HepG2 (cell line): ENCODE measurements around the gene PTTG1. TPM values are rescaled to one million over a fixed set of nuclear protein-coding genes. Genes with fewer than 3 reads are reported as not detected.

Experiments
- CEBPB ChIP-seq: IDR thresholded peaks from 2 replicates; pipeline ENCODE4 v1.6.1; 2011; ENCODE audit warnings: low read depth, low read length, improper control_type of control experiment, borderline replicate concordance
- CREB1 ChIP-seq, 2 experiments: fragments of 450-650 bp in 1 of 2; IDR thresholded peaks; 2 replicates each; pipeline ENCODE4 v1.6.1; 2016 to 2017; ENCODE audit warnings: control low read depth in 1 of 2, mild to moderate bottlenecking in 1 of 2, missing compliant biosample characterization in 1 of 2, missing genetic modification characterization in 1 of 2
- HDAC2 ChIP-seq: sonication (generic); formaldehyde crosslinking; IDR thresholded peaks from 2 replicates; pipeline ENCODE4 v1.4.0; 2020; ENCODE audit warnings: missing genetic modification reagents
- JUN ChIP-seq: sonication (generic); formaldehyde crosslinking; IDR thresholded peaks from 2 replicates; pipeline ENCODE4 v1.4.0; 2020; ENCODE audit warnings: mild to moderate bottlenecking, missing genetic modification reagents
- MBNL3 ChIP-seq: fragments of 250-450 bp; sonication (Bioruptor Pico); conservative IDR thresholded peaks from 2 replicates; pipeline ENCODE4 v1.8.0; 2022; ENCODE audit warnings: mild to moderate bottlenecking, inconsistent platforms
- MEF2D ChIP-seq: sonication (generic); formaldehyde crosslinking; IDR thresholded peaks from 2 replicates; pipeline ENCODE4 v1.5.1; 2020; ENCODE audit warnings: mild to moderate bottlenecking, missing genetic modification reagents
- MTA3 ChIP-seq: sonication (generic); formaldehyde crosslinking; IDR thresholded peaks from 2 replicates; pipeline ENCODE4 v1.4.0; 2020; ENCODE audit warnings: missing genetic modification reagents
- U2AF1 ChIP-seq: fragments of 200-400 bp; formaldehyde crosslinking; optimal IDR thresholded peaks from 2 replicates; pipeline ENCODE3; 2017; ENCODE audit warnings: mild to moderate bottlenecking, low read depth, low read length
- ZBTB38 ChIP-seq: sonication (generic); formaldehyde crosslinking; IDR thresholded peaks from 2 replicates; pipeline ENCODE4 v1.5.1; 2020; ENCODE audit warnings: mild to moderate bottlenecking, missing genetic modification reagents
- ZKSCAN1 ChIP-seq: fragments of 150-350 bp; IDR thresholded peaks from 2 replicates; pipeline ENCODE4 v1.6.1; 2014; ENCODE audit warnings: low read length
- ZNF543 ChIP-seq: sonication (generic); formaldehyde crosslinking; IDR thresholded peaks from 2 replicates; pipeline ENCODE4 v1.4.0; 2020; ENCODE audit warnings: mild to moderate bottlenecking, missing genetic modification reagents
- ZNF570 ChIP-seq: sonication (generic); formaldehyde crosslinking; IDR thresholded peaks from 2 replicates; pipeline ENCODE4 v1.4.0; 2020; ENCODE audit warnings: mild to moderate bottlenecking, missing genetic modification reagents, borderline replicate concordance
- ZNF614 ChIP-seq: IDR thresholded peaks from 2 replicates; pipeline ENCODE4 v1.6.1; 2018; ENCODE audit warnings: missing biosample characterization, missing genetic modification reagents, inconsistent platforms, borderline replicate concordance
- ZNF644 ChIP-seq: IDR thresholded peaks from 2 replicates; pipeline ENCODE4 v1.6.1; 2016; ENCODE audit warnings: low read depth
- polyA plus RNA-seq, 8 experiments: library from polyadenylated mRNA; depleted of rRNA in 3 of 8; stranded (reverse) in 7 of 8; unstranded in 1 of 8; fragments of >200 nt; fragmentation: Illumina TruSeq in 4 of 8; extraction: Trizol in 4 of 8; gene quantifications; 2 replicates each; pipeline versions ENCODE4 v1.2.1 to v1.2.3, GENCODE V29; 2011 to 2016; ENCODE audit warnings: low read depth in 4 of 8, missing spikeins in 1 of 8, mixed read lengths in 1 of 8; ENCODE audit not compliant: insufficient read depth in 1 of 8
- total RNA-seq, 5 experiments: library from RNA; depleted of rRNA; stranded (reverse); fragments of >200 nt; fragmentation: Illumina TruSeq; extraction: Trizol; gene quantifications; 2 replicates each; pipeline ENCODE4 v1.2.3, GENCODE V29; 2016; ENCODE audit warnings: low read depth in 1 of 5
- TF ChIP-seq, protein P1 (sequence below): IDR thresholded peaks from 2 replicates; pipeline ENCODE4 v1.6.1; 2016; ENCODE audit warnings: low read depth, missing genetic modification reagents, missing compliant biosample characterization
- TF ChIP-seq, protein P2 (sequence below): sonication (generic); formaldehyde crosslinking; conservative IDR thresholded peaks from 2 replicates; pipeline ENCODE4 v1.8.0; 2022; ENCODE audit warnings: low read depth, missing genetic modification reagents
- TF ChIP-seq, protein P3 (sequence below): sonication (generic); formaldehyde crosslinking; IDR thresholded peaks from 2 replicates; pipeline ENCODE4 v1.4.0; 2020; ENCODE audit warnings: missing genetic modification reagents
- TF ChIP-seq, protein P4 (sequence below): sonication (generic); formaldehyde crosslinking; IDR thresholded peaks from 2 replicates; pipeline ENCODE4 v1.8.0; 2022; ENCODE audit warnings: mild to moderate bottlenecking, missing genetic modification reagents
- TF ChIP-seq, protein P5 (sequence below): sonication (generic); formaldehyde crosslinking; IDR thresholded peaks from 2 replicates; pipeline ENCODE4 v1.5.1; 2020; ENCODE audit warnings: mild to moderate bottlenecking, moderate library complexity, missing genetic modification reagents

Gene PTTG1
- total and polyA plus RNA-seq, 2 of the 13 experiments (the other 11 are each of a cell fraction or from before 2014, with no cell fraction given): 102 to 161 TPM

DNA sequence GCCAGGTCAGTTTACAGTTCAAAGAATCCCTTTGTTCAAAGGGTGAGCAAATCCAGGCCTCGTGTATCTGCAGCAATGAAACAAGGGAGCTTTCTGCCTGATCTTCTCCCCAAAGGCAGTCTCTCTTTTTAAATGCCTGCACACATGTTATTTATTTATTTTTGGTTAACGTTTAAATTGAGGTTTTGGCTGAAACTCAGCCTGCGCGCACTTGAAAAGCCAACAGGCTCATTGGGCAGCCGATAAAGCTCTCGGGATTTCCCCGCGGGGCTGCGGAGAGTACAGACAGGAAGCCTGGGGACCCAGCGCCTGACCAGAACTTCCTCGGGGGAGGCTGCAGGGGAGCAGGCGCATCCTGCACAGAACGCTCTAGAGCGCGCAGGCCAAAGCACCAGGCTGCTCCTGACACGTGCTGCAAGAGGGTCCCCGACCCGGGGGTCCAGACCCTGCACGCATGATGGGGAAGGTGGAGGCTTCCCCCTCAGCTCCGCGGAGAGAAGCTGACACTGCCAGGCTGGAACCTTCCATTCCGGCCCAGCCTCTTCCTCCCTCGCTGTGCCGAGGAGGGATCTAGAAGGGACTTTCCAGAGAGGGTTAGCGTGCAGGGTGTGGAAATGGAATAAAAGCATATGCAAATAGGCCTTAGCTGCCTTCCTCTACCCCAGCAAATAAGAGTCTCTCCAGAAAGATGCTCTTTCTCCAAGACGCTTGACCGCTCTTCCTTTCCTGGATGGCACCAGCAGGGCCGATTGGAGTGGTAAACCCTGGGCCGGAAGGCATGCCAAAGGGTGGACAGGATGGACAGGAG, 46.1 kb downstream of the PTTG1 start (continued):
- TF ChIP-seq MEF2D (no peak; the same call in 1 of the 2 replicates), ZNF570 (CRISPR knock-in tag) (no peak), ZNF644 (CRISPR knock-in tag) (0 out of 2 replicates have a peak, but pooled peaks have one; percentile 40), ZBTB38 (peak; percentile 84), ZNF614 (peak; percentile 63), JUN (CRISPR knock-in tag) (no peak), MBNL3 (CRISPR knock-in tag) (no peak), MTA3 (CRISPR knock-in tag) (no peak), CEBPB (no peak), U2AF1 (no peak), ZKSCAN1 (no peak), CREB1 (IDR thresholded peaks at IDR 0.05) (no peak), CREB1 (CRISPR knock-in tag; IDR thresholded peaks at IDR 0.05) (0 out of 2 replicates have a peak, but pooled peaks have one; percentile 2), HDAC2 (CRISPR knock-in tag) (peak; percentile 78), ZNF543 (no peak)
- TF ChIP-seq, protein P1, sequence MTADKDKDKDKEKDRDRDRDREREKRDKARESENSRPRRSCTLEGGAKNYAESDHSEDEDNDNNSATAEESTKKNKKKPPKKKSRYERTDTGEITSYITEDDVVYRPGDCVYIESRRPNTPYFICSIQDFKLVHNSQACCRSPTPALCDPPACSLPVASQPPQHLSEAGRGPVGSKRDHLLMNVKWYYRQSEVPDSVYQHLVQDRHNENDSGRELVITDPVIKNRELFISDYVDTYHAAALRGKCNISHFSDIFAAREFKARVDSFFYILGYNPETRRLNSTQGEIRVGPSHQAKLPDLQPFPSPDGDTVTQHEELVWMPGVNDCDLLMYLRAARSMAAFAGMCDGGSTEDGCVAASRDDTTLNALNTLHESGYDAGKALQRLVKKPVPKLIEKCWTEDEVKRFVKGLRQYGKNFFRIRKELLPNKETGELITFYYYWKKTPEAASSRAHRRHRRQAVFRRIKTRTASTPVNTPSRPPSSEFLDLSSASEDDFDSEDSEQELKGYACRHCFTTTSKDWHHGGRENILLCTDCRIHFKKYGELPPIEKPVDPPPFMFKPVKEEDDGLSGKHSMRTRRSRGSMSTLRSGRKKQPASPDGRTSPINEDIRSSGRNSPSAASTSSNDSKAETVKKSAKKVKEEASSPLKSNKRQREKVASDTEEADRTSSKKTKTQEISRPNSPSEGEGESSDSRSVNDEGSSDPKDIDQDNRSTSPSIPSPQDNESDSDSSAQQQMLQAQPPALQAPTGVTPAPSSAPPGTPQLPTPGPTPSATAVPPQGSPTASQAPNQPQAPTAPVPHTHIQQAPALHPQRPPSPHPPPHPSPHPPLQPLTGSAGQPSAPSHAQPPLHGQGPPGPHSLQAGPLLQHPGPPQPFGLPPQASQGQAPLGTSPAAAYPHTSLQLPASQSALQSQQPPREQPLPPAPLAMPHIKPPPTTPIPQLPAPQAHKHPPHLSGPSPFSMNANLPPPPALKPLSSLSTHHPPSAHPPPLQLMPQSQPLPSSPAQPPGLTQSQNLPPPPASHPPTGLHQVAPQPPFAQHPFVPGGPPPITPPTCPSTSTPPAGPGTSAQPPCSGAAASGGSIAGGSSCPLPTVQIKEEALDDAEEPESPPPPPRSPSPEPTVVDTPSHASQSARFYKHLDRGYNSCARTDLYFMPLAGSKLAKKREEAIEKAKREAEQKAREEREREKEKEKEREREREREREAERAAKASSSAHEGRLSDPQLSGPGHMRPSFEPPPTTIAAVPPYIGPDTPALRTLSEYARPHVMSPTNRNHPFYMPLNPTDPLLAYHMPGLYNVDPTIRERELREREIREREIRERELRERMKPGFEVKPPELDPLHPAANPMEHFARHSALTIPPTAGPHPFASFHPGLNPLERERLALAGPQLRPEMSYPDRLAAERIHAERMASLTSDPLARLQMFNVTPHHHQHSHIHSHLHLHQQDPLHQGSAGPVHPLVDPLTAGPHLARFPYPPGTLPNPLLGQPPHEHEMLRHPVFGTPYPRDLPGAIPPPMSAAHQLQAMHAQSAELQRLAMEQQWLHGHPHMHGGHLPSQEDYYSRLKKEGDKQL: peak; percentile 78
- TF ChIP-seq, protein P2, sequence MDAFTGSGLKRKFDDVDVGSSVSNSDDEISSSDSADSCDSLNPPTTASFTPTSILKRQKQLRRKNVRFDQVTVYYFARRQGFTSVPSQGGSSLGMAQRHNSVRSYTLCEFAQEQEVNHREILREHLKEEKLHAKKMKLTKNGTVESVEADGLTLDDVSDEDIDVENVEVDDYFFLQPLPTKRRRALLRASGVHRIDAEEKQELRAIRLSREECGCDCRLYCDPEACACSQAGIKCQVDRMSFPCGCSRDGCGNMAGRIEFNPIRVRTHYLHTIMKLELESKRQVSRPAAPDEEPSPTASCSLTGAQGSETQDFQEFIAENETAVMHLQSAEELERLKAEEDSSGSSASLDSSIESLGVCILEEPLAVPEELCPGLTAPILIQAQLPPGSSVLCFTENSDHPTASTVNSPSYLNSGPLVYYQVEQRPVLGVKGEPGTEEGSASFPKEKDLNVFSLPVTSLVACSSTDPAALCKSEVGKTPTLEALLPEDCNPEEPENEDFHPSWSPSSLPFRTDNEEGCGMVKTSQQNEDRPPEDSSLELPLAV: no peak
- TF ChIP-seq, protein P3, sequence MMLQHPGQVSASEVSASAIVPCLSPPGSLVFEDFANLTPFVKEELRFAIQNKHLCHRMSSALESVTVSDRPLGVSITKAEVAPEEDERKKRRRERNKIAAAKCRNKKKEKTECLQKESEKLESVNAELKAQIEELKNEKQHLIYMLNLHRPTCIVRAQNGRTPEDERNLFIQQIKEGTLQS: peak; percentile 21; the same call in 1 of the 2 replicates
- TF ChIP-seq, protein P4, sequence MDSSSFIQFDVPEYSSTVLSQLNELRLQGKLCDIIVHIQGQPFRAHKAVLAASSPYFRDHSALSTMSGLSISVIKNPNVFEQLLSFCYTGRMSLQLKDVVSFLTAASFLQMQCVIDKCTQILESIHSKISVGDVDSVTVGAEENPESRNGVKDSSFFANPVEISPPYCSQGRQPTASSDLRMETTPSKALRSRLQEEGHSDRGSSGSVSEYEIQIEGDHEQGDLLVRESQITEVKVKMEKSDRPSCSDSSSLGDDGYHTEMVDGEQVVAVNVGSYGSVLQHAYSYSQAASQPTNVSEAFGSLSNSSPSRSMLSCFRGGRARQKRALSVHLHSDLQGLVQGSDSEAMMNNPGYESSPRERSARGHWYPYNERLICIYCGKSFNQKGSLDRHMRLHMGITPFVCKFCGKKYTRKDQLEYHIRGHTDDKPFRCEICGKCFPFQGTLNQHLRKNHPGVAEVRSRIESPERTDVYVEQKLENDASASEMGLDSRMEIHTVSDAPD (CRISPR knock-in tag): no peak; the same call in 1 of the 2 replicates
- TF ChIP-seq, protein P5, sequence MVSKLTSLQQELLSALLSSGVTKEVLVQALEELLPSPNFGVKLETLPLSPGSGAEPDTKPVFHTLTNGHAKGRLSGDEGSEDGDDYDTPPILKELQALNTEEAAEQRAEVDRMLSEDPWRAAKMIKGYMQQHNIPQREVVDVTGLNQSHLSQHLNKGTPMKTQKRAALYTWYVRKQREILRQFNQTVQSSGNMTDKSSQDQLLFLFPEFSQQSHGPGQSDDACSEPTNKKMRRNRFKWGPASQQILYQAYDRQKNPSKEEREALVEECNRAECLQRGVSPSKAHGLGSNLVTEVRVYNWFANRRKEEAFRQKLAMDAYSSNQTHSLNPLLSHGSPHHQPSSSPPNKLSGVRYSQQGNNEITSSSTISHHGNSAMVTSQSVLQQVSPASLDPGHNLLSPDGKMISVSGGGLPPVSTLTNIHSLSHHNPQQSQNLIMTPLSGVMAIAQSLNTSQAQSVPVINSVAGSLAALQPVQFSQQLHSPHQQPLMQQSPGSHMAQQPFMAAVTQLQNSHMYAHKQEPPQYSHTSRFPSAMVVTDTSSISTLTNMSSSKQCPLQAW: peak; percentile 92; the same call in 1 of the 2 replicates
